Measurements from ENCODE around the gene PPP1R12A.

Gene PPP1R12A

DNA sequence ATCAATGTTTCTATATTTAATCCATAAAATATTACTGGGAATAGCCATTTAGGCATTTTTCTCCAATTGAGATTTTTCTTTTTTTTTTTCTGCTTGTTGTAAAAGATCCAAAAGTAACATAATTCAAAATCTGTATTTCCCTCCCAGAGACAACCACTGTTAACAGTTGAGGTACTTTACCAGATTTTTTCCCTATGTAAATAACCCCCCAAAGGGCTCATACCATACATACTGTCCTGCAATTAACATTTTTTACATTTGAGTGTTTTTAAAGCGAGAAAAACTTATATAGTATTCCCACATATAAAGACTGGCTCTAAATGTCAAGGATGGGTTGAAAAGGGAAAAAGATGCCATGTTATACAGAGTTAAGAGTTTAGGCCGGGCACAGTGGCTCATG lies 18.1 kb downstream of the PPP1R12A start:
- DNase-seq (ENCODE audit: low read depth): no peak
- TF ChIP-seq, protein P1, sequence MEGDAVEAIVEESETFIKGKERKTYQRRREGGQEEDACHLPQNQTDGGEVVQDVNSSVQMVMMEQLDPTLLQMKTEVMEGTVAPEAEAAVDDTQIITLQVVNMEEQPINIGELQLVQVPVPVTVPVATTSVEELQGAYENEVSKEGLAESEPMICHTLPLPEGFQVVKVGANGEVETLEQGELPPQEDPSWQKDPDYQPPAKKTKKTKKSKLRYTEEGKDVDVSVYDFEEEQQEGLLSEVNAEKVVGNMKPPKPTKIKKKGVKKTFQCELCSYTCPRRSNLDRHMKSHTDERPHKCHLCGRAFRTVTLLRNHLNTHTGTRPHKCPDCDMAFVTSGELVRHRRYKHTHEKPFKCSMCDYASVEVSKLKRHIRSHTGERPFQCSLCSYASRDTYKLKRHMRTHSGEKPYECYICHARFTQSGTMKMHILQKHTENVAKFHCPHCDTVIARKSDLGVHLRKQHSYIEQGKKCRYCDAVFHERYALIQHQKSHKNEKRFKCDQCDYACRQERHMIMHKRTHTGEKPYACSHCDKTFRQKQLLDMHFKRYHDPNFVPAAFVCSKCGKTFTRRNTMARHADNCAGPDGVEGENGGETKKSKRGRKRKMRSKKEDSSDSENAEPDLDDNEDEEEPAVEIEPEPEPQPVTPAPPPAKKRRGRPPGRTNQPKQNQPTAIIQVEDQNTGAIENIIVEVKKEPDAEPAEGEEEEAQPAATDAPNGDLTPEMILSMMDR (conservative IDR thresholded peaks at IDR 0.05; ENCODE audit: low read depth, low read length): no peak
- H3K4me3 ChIP-seq (ENCODE audit: low read depth, low read length): no peak overlapping the region

DNA sequence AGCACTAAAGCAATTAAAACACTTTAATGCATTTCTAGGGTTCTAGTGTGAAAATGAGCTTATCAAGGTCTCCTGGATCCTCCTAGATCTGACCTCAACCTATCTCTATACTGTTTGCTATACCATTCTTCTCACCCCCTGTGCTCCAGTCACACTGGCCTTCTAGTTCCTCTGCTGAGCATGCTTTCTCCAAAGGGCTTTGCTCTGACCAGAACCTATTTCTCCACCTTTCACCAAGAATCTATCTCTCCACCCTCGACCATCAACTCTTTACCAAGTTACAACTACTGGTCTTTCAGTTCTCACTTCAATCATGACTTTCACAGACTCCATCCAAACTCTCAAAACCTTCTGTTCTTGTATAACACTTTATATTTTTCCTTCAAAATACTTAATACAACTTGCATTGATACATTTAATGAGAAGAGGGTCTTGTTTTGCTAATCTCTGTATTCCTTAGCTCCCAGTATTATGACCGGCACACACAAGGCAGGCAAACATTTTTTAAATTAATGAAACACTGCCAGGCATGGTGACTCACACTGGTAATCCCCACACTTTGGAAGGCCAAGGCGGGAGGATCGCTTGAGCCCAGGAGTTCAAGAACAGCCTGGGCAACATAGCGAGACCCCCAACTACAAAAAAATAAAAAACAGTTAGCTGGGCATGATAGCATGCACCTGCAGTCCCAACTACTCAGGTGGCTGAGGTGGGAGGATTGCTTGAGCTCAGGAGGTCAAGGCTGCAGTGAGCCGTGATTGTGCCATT lies 22.8 kb downstream of the PPP1R12A start:
- TF ChIP-seq, protein P1 (conservative IDR thresholded peaks at IDR 0.05; ENCODE audit: low read depth, low read length): no peak
- H3K4me3 ChIP-seq (ENCODE audit: low read depth, low read length): no peak overlapping the region
- DNase-seq (ENCODE audit: low read depth): peak; percentile 47

DNA sequence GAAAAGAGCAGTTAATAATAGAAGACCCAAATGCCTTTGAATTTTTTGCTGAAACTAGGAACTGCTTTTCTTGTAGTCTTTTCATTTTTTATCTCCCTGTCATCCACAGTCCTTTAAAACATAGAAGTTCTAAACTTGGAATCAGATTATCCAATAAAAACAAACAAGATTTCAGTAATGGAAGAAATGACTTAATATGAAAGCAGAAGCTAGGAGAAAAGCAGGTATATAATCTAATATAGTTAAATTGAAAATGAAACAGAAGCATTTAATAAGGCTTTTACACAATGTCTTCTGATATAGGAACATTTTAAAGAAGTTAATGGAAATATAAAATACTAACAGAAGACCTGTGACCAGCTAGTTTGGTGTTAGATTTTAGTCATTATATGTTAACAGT lies 26.5 kb downstream of the PPP1R12A start:
- no peak for DNase-seq (ENCODE audit: low read depth)
- H3K4me3 ChIP-seq (ENCODE audit: low read depth, low read length): no peak overlapping the region
- TF ChIP-seq, protein P1 (conservative IDR thresholded peaks at IDR 0.05; ENCODE audit: low read depth, low read length): no peak

DNA sequence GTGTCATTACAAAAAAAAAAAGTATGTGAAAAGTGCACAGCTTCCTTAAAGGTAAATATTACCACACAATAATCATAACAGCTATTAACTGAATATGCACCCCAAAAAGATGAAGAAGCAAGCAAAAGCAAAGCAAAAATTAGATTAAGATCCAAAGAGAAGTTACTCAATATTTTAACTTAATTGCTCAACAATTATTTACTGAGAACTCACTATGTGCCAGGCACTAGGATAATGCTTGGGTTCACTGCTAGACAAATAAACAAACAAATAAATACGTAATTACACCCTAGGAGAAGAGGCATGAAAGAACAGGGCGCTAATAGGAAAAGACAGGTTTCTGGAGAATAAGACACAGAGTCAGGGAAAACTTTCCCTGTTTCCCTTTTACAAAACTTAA lies 33.4 kb downstream of the PPP1R12A start:
- no peak overlapping the region for H3K4me3 ChIP-seq (ENCODE audit: low read depth, low read length)
- TF ChIP-seq, protein P1 (conservative IDR thresholded peaks at IDR 0.05; ENCODE audit: low read depth, low read length): no peak
- no peak for DNase-seq (ENCODE audit: low read depth)

DNA sequence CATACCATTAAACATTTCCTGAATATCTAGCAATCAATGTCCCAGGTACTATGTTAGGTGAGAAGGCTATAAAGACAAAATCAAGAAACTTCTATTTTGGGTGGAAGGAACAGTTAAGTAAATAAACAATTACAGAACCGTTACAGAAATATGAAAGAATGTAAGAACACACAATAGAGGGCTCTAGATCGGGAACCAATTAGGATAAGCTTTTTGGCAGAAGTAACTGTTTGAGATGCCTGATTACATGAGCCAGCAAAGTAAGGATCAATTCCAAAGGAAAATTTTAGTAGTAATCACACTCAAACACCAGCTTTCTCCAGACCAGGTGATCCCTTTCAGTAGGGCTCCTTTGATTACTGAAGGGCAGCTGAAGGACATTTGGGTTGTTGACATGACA lies 33.9 kb downstream of the PPP1R12A start:
- no peak for DNase-seq (ENCODE audit: low read depth)
- TF ChIP-seq, protein P1 (conservative IDR thresholded peaks at IDR 0.05; ENCODE audit: low read depth, low read length): no peak
- H3K4me3 ChIP-seq (ENCODE audit: low read depth, low read length): no peak overlapping the region

DNA sequence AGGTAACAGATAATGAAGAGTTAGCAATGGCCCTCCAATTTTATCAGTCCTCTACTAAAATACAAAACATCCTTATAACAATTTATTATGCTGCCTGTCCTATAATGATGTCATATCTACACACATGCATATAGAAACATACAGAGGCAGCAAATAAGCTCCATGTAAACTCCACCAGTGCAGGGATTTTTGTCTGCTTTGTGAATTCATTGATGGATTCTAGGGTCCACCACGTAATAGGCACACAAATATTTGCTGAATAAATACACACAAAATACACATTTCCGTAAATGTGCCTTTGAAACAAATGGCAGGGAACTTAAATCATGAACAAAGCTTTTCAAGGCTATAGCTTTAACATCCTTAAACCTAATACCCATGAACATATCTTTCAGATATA lies 34.7 kb downstream of the PPP1R12A start:
- DNase-seq (ENCODE audit: low read depth): no peak
- TF ChIP-seq, protein P1 (conservative IDR thresholded peaks at IDR 0.05; ENCODE audit: low read depth, low read length): no peak
- H3K4me3 ChIP-seq (ENCODE audit: low read depth, low read length): no peak overlapping the region

DNA sequence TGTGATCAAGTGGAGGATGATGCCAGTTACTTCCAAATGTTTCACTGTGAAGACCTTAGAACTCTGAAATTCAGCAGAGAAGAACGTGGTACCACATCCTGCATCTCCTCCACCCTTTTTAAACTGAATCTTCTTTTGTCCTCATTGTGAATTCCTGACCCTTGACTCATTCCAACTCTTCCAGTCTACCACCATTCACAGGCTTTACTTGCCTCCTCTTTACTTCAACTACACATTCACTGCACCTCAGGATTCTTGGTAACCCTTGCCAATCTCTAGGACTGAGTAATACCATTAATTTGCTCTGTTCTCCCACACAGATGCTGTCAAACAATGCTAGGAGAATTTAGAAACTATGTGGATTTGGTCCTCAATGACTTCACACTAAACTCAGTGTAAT lies 37.3 kb downstream of the PPP1R12A start:
- peak; percentile 69 for DNase-seq (ENCODE audit: low read depth)
- H3K4me3 ChIP-seq (ENCODE audit: low read depth, low read length): no peak overlapping the region
- TF ChIP-seq, protein P1 (conservative IDR thresholded peaks at IDR 0.05; ENCODE audit: low read depth, low read length): no peak

Data from choroid plexus epithelial cell (primary cell).